Stimulated activated CD4-positive, alpha-beta T cell treated with anti-CD3 and anti-CD28 coated beads, Interleukin-4, amount 100 ng/mL, for 48 hours (primary cell): ENCODE data around the gene RIN3.
"Not testable (repeated sequence)": the region's sequence is repeated elsewhere in the genome, so short reads cannot be mapped to it uniquely, and the experiment has no call there.

Experiments
- DNase-seq, 2 donors: peaks; one replicate each; pipeline ENCODE4 v3.0.0-alpha.2; 2020; ENCODE audit warnings: low read depth in 2 of 2

The RIN3 gene

DNA sequence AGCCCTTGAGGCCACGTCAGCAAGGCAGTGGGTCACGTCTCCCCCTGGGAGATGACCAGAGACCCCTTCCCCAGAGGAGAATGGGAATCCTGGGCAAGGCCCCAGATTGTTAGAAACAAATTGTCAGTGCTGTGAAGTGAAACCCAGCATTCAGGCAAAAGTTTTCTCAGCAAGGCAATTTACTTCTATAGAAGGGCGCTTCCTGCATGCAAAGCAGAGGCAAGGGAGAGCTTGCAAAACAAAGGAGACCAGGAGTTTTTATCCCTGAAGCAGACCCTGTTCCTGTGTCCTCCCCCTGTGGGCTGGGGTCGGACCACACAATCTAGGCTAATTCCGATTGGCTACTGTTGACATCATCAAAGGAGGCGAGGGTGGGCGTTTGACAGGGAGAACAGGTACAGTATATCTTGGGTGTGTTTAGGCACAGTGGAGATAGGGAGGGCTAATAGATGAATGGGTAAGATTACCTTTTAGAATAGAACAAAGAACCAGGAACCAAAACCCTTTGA is 114.2 kb downstream of the RIN3 start:
- DNase-seq: no peak

DNA sequence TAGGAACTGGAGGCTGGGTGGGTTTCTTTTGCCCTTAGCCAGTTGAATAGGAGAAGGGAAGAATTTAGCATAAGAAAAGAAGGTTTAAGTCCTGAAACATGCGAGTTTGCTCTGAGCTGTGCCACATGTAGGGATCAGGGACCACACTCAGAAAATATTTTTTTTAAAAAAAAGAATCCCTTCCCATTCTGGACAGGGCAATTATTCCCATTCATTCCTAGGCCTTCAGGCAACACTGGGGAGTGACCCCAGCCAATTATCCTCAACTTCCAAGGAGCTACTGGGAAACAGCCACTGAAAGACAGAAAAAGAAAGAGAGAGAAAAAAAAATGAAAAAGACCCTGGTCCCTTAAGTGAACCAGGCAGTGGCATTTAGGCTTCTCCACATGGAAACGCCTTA is 115.1 kb downstream of the RIN3 start:
- DNase-seq: no peak

DNA sequence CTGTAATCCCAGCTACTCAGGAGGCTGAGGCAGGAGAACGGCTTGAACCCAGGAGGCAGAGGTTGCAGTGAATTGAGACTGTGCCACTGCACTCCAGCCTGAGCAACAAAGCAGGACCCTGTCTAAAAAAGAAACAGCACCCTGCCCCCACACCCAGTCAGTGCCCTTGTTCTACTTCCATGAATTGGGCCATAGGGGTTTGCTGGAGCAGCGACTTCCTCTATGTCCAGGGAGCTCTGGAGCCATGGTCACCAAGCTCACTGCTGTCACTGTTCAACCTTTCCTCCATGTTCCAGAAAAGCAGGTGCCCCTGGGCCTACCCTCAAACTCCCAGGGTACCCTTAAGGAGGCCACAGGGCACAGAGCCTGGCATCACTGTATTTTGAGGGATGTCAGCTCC is 116.8 kb downstream of the RIN3 start:
- no peak for DNase-seq

DNA sequence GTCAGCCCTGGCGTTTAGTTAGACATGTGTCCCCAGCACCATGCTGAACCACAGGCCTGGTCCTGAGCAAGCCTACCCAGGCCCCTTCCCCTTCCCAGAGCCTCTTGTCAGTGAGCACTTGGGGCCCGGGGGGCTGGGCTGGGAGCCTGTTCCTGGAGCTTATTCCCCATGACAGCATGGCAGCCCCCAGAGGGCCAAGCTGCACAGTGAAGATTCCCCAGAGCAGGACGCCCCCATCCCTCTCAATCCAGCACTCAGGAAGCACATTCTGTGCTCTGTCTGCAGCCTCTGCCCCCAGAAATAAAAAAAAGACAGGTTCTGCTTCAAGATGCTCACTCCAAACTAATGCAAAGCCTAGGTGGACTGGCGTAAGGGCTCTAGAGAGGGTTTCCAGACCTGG is 117.5 kb downstream of the RIN3 start:
- DNase-seq: no peak

DNA sequence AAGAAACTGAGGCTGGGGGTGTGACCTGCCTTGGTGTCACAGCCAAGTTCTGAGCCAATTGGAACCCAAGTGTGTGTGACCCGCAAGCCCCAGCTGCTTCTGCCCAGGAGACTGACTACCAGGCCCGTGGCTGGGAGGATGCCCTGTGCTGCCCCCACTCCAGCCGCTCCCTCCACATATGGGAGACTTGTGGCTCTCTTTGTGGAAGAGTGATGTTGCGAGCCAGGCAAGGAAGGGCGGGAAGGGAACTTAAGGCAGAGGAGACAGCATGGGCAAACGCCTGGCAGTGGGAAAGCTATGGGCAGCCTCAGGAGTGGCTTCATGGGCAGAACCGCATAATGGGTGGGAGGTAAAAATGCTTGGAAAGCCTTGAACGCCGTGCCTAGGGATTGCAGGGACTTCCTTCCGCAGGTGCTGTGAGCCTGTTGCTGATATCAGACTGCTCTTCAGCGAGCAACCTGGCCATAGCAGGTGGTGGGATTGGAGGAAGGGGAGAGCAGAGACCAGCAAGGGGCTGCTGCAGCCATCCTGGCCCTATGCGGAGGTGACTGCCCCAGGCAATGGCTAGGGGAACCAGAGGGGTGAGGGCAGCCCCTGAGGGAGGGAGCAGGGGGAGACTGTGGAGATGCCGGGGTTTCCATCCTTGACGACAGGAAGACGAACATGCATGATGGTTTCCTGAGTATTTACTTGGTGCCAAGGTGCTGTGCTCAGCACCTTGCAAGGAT is 119.1 kb downstream of the RIN3 start:
- DNase-seq: no peak

DNA sequence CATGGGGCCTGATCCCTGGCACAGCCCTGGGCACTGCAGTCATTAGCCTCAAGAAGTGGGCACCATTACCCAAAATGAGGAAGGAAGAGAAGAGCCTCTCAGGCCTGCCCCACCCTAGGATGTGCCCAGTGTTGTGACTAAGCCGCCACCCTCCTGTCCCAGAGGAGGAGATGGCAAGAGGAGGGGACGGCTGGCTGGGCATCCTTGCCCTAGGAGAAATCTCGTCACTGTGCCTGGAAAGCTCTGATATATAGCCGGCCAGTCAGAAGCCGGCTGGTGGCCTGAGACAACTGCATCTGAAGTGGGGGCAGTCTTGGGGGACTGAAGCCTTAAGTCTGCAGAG is 119.7 kb downstream of the RIN3 start:
- DNase-seq: no peak

DNA sequence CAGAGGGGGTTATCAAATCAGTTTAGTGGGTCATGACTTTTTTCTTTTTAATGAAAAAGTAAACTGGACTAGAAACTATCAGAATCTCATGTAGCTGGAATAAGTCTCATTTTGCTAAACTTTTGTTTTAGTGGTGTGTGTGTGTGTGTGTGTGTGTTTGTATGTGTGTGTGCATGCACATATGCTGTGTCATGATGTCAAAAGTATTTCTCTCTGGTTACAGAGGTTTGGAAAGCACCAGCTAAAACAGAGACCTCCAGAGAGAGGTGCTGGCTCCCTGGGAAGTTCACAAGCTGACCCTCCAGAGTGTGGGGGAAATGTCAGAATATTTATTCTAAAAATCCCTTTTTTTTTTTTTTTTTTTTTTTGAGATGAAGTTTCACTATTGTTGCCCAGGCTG is 120.1 kb downstream of the RIN3 start:
- DNase-seq: no peak

DNA sequence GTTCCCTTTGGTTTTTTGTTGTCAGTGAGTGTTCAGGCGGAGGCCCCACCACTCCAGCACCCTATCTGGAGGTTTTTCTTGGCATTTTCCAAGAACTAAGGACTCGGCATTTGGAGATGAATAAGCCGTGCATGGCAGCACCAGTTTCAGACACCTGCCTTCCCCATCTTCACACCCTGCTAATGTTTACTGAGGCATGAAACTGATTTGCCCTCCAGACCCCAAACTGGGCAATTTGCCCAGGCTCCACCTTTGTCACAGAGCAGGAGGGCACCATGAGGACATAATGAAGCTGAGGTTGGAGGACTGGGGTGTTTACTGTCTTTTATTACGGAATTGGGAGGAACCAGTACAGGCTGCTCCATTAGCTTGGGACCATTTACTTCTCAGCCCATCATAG is 121.5 kb downstream of the RIN3 start:
- DNase-seq: no peak

DNA sequence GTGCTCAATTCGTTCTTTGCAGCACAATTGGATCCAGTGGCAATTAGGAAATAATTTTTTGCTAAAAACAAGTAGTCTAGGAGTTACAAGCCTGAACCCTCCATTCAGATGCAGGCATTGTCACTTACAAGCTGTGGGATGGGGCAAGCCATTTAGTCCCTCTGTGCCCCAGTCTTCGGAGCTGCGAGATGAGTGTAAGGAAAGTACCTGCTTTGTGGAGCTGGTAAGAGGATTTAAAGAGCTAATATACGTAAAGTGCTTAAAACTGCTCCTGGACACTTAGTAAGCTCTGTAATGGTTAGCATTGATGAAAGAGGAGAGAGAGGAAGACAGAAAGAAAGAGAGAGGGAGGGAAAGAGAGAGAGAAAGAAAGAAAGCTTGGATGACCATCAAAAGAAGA is 122.3 kb downstream of the RIN3 start:
- no peak for DNase-seq

DNA sequence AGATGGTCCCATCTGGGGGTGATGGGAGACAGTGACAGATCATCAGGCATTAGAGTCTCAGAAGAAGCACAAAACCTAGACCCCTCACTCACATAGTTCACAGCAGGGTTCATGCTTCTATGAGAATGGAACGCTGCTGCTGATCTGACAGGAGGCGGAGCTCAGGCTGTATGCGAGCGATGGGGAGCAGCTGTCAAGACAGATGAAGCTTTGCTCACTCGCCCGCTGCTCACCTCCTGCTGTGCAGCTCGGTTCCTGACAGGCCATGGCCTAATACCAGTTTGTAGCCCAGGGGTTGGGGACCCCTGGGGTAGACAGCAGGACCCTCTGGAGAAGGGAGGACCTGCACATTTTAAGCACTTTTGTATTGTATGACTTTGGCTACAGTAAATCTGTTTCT is 123.6 kb downstream of the RIN3 start:
- DNase-seq: no peak

DNA sequence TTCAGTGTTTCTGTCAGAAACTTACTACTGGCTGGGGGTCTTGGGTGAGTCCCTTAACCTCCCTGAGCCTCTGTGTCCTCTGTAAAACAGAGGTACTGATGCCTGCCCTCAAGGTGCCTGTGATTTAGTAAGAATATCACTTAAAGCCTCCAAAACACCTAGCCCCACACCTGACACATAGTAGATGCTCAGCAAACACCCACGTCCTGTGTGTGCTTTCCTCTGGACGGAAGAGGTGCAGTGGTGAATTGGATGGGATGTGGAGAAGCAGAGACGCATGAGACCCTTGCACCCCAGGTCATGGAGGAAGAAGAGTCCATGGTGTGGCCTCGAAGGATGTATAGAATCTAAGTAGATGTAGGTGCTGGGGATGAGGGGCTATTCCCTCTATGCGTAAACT is 124.3 kb downstream of the RIN3 start:
- no peak for DNase-seq

DNA sequence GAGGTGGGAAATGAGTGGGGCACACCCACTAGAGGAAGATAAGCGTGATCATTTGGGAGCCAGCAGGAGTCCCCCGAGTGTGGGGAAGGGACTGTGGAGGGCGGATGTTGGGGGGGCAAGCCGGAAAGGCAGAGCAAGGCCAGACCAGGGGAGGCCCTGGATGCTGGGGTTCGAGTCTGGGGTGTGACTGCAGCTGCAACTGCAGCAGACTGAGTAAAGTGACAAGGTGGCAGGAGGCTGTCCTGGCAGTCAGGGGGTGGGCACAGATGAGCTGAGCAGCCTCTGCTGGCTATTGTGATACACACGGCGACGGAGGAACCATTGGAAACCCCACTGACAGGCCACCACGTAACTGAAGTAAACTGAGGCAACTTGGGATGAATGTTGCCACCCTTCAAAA is 124.7 kb downstream of the RIN3 start:
- DNase-seq: no peak

DNA sequence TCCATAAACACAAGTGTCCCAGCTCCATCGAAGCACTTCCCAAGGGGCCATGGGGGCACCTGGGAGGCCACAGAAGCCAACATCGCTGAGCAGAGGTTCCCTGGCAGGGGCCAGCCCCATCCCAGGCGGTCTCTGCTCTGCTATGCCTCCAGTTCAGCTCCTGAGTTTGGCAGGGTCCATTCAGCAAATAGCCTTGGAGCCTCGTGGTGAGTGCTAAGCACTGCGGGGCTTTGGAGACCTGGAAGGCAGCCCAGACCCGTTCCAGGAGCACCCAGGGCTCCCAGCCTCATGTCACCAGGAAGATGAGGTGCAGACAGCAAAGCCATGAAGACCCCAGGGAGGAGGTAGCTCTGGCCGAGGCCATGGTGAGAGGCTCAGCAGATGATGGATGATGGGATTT is 125.3 kb downstream of the RIN3 start:
- DNase-seq: no peak

DNA sequence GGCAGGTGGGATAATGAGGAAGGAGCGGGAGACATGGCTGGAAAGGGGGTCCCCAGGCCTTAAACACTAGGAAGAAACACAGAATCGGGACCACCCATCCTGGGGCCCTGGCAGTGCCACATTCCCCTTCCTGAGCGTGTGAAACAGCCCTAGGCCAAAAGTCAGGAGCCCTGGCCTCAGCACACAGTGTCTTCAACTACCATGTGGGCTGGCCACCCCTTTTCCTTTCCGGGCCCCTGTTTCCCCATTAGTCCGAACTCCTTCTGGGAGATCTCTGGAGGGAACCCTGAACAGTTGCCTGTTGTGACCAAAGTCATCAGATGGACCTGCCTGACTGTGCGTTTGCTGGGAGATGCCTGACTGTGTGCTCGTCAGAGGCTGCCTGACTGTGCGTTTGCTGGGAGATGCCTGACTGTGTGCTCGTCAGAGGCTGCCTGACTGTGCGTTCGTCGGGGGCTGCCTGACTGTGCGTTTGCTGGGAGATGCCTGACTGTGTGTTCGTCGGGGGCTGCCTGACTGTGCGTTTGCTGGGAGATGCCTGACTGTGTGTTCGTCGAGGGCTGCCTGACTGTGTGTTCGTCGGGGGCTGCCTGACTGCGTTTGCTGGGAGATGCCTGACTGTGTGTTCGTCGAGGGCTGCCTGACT is 126.0 kb downstream of the RIN3 start:
- not testable (repeated sequence) for DNase-seq

DNA sequence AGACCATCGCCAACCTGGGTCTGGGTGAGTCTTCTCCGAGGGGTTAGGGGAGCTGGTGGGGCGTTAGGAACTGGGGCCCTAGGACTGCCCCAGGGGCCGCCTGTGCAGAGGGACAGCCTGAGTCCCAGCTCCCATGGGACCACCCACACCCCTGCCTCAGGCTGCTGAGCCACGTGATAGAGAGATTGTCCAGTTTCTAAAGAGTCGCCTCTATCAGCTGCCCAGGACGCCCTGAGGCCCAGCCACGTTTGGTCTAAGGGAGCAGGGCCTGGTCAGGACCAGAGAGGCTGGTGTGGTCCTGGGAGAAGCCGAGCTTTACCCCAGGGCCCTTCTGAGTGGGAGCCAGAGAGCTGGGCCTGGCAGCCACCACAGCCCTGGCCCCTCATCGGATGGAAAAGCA is 127.7 kb downstream of the RIN3 start:
- no peak for DNase-seq

DNA sequence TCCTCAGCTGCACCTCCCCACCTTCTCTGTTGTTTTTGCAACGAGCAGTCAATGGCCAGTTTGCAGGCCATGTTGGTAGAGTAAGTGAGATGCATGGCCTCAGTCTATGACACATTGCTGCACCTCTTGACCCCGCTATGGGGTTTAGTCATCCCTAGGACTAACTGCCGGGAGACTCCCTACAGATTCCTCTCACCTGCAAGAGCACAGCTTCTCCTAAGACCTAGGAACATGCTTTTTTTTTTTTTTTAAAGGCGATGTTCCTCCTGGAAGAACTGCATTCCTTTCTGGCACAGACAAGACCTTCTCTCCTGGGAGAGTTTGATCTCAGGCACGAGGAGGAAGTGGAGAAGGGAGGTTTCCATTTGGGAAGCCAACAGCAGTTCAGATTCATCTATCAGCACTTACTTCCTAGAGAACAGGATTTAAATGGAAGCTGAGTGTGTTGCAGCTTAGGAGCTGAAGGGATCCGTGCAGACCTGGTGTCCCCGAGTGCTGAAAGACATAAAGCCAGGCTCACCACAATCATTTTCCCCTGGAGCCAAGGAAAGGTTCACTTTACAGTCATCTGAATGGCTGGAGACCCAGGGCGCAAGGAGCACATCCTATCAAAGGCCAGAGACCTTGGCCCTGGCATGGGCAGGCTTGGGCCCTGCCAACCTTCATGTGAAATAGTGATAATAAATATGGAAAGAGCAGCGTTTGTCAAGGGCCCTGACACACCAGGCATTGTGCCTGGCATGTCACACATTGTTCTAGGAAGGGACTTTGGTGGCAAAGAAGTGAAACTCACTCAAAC is 130.8 kb downstream of the RIN3 start:
- DNase-seq: no peak

DNA sequence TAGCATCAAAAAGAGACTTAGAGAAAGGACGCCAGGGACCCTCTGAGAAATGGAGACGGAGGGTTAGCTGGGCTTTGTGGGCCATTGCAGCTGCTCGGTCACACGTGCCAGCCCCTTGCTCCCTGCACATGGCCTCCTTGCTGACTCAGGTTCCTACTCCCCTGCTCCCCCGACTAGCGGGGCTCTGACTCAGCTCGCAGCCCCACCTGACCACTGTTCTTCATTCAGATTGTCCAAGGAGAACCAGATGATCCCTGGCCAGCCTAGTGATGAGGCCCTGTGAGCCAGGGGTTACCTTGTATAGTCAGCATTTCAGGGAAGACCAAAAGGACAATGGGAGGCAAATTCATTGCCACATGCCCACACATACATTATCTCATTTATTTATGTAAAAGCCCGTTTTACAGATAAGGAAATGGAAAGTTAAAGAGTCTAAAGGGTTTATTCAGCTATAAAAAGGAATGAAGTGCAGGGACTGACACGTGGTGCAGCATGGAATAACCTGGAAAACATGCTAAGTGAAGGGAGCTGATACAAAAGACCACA is 131.5 kb downstream of the RIN3 start:
- DNase-seq: no peak

DNA sequence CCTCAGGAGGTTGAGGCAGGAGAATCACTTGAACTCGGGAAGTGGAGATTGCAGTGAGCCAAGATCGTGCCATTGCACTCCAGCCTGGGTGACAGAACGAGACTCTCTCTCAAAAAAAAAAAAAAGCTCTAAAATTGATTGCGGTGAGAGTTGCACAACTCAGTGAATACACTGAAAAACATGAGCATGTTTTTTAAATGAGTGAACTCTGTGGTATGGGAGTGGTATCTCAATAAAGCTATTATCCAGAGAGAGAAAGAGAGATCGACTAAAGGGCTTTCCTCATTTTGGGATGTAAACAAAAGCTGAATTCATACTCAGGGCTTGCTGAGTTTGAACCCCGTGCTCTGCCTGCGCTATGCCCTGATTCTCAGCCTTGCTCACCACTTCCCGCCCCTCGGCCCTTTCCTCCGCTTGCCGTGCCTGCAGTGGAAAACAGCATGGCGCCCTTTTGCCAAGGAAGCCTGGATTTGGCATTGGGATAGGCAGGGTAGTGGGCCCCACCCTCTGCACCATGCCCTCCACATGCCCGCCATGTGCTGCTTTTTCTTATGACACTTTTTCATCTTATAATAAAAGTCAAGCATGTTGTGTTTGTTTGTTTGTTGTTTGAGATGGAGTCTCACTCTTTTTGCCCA is 132.4 kb downstream of the RIN3 start:
- no peak for DNase-seq

DNA sequence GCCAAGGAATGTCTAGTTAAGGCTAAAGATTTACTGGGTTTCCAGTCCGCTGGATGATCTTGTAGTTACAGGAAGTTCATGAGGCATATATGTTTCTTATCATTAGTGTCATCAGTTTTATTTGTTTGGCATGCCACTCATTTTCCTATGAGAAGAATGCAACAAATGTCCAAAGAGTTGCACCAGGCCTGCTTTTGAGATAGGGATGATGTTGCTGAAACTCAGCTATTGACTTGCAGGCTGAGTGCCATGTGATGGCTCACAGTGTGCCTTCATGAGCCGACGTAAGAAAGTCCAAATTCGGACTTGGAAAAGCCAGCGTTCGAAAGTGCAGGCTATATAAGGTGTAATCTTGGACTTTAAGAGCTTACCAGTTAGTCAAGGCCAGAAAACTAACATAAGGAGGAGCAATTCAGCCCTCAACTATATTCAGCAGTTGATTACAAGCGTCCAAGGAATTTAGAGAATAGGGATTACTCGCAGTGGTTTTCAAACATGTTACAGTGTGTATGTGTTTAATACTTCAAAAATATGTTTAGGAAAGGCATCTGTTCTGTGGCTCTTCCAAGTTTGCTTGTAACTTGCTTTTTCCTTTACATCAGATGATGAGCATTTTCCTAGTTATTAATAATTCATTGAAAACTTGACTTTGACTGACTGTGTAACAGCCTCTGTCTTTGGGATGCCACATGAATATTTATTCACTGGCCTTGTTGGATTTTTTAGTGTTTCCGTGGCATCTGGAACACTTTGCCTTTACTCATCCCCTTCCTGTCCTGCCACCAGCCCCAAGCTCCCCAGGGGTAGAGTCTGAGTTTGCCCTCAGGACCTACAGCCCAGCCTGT is 133.6 kb downstream of the RIN3 start:
- no peak for DNase-seq

DNA sequence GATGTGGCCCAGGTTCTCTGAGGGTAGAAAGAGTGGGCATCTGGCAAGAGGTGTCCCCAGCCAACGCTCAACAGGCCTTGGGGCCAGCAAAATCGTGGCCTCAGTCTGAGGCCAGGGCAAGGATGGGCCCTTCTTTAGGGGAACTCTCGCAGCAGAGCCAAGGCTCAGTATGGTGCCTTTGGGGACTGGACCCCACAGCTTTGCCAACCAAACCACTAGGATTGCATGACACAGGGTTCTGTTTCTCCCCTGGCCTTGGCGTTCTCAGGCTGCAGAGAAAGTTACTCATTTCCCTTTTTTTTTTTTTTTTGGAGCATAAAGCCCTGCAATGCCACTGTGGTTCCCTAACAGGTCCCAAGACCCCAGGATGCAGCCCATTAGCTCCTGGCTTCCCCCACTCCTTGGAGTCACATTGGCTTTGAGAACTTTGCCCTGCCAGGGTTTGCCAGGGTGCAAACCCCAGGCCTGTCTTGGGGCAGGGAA is 134.3 kb downstream of the RIN3 start:
- DNase-seq: no peak

DNA sequence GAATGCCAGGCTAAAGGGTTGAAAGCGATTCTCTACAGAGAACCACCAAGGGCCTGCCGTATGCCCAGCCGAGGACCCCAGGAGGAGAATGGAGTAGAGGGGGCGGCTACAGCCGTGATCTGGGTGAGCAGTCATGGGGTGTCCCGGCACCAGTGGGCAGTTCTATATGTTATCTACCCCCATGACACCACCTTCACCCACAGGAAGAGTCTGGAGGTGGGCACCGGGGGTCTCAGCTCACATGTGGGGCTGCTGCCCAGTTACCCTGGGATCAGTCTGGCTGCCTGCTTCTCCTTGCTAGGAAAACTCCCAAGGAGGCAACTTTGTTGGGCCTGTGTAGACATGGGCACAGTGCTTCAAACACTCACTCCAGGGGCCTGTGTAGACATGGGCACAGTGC is 135.5 kb downstream of the RIN3 start:
- no peak for DNase-seq
